AG04449 (cell line): ENCODE measurements around the gene CLDN7.

ENCODE experiments used
- CTCF ChIA-PET: fragments of 350-600 bp; formaldehyde crosslinking; extraction: SDS; loops from one replicate; lab custom pipeline; 2021; ENCODE audit warnings: antibody characterized with exemption; lab: Yijun Ruan, JAX
- POLR2A ChIA-PET: fragments of 400-600, 350-600 bp; formaldehyde crosslinking; extraction: SDS; loops from one replicate; lab custom pipeline; 2020; ENCODE audit warnings: antibody characterized with exemption, inconsistent platforms; lab: Yijun Ruan, JAX
- DNase-seq: peaks from one replicate; pipeline ENCODE4 v3.0.0-alpha.2; 2010; ENCODE audit warnings: low read depth, low spot score
- H3K4me3 ChIP-seq: 2 replicates; pipeline ENCODE4 v1.5.1; 2011; ENCODE audit warnings: low read depth, mild to moderate bottlenecking, control low read depth, low read length
- CTCF ChIP-seq: IDR thresholded peaks from one replicate; pipeline ENCODE4 v1.5.1; 2011; ENCODE audit warnings: mild to moderate bottlenecking, moderate library complexity, low read length, control low read depth, inconsistent platforms; ENCODE audit not compliant: insufficient read depth; ENCODE audit errors: missing control alignments

Gene CLDN7

GRCh38 chr17:7224661-7225111 lies 37.6 kb downstream of the CLDN7 start:
- no peak for DNase-seq
- POLR2A ChIA-PET: interaction anchor here (0.7 to 6.6 kb wide), 2 partner anchors 8 to 9 kb away, joined by 4 to 82 read pairs; partner anchors contain the start of gene DVL2
- no peak for TF ChIP-seq CTCF
- CTCF ChIA-PET: interaction anchor here (1.3 to 1.9 kb wide), 2 partner anchors 9 to 10 kb away, joined by 4 read pairs; no protein-coding TSS in a partner anchor
- no peak overlapping the region for H3K4me3 ChIP-seq

- TF ChIP-seq CTCF: no peak
- no peak for DNase-seq
- no peak overlapping the region for H3K4me3 ChIP-seq
- POLR2A ChIA-PET: interaction anchor here (6.6 kb wide), 1 partner anchor 9 kb away, joined by 82 read pairs; the partner anchor contains the start of gene DVL2
- CTCF ChIA-PET: interaction anchor here (0.8 to 1.9 kb wide), 3 partner anchors 8 to 18 kb away, joined by 3 to 4 read pairs (median 4); partner anchors contain the start of gene GABARAP
Measured at GRCh38 chr17:7224110-7224509, 38.2 kb downstream of the CLDN7 start.

- DNase-seq: no peak
- ChIA-PET POLR2A (interaction anchor here (0.6 to 6.6 kb wide), 2 partner anchors 10 to 43 kb away, joined by 3 to 82 read pairs; partner anchors contain the start of gene DVL2), CTCF (no interaction called here)
- no peak overlapping the region for H3K4me3 ChIP-seq
- TF ChIP-seq CTCF: no peak
Measured at GRCh38 chr17:7223375-7223774, 38.9 kb downstream of the CLDN7 start.

GRCh38 chr17:7222972-7223292 lies 39.3 kb downstream of the CLDN7 start:
- DNase-seq: no peak
- ChIA-PET POLR2A (interaction anchor here (0.6 to 6.6 kb wide), 2 partner anchors 10 to 43 kb away, joined by 3 to 82 read pairs; partner anchors contain the start of gene DVL2), CTCF (interaction anchor here (1.4 to 4.6 kb wide), 2 partner anchors 74 to 177 kb away, joined by 6 to 37 read pairs; no protein-coding TSS in a partner anchor)
- H3K4me3 ChIP-seq: no peak overlapping the region
- no peak for TF ChIP-seq CTCF

GRCh38 chr17:7222093-7222971 lies 39.9 kb downstream of the CLDN7 start:
- no peak for DNase-seq
- no peak for TF ChIP-seq CTCF
- no peak overlapping the region for H3K4me3 ChIP-seq
- ChIA-PET CTCF (interaction anchor here (1.1 to 4.6 kb wide), 4 partner anchors 8 to 177 kb away, joined by 4 to 37 read pairs (median 5); no protein-coding TSS in a partner anchor), POLR2A (interaction anchor here (1.2 to 6.6 kb wide), 2 partner anchors 11 to 17 kb away, joined by 4 to 82 read pairs; partner anchors contain the start of genes DVL2 and PHF23)
